ENCODE results near the gene ATP9B.

- TF ChIP-seq, protein P1, sequence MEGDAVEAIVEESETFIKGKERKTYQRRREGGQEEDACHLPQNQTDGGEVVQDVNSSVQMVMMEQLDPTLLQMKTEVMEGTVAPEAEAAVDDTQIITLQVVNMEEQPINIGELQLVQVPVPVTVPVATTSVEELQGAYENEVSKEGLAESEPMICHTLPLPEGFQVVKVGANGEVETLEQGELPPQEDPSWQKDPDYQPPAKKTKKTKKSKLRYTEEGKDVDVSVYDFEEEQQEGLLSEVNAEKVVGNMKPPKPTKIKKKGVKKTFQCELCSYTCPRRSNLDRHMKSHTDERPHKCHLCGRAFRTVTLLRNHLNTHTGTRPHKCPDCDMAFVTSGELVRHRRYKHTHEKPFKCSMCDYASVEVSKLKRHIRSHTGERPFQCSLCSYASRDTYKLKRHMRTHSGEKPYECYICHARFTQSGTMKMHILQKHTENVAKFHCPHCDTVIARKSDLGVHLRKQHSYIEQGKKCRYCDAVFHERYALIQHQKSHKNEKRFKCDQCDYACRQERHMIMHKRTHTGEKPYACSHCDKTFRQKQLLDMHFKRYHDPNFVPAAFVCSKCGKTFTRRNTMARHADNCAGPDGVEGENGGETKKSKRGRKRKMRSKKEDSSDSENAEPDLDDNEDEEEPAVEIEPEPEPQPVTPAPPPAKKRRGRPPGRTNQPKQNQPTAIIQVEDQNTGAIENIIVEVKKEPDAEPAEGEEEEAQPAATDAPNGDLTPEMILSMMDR (IDR thresholded peaks at IDR 0.05; ENCODE audit: insufficient read depth, low read depth, low read length) = no peak
- no peak for TF ChIP-seq EZH2 (IDR thresholded peaks at IDR 0.05; ENCODE audit: insufficient read depth, low read length)
Measured at GRCh38 chr18:79420033-79420745, 351.0 kb downstream of the ATP9B start.

Measured in astrocyte (in vitro differentiated cells and primary cell).